A549 (cell line): ENCODE measurements around the gene ACAD10. TPM values are rescaled to one million over a fixed set of nuclear protein-coding genes. Genes with fewer than 3 reads are reported as not detected.

Experiments
- ATAC-seq, 2 experiments: fragments of 200-7000 bp in 1 of 2; fragments of >200 bp in 1 of 2; cut with Nextera tagmentation in 1 of 2; cut with Tn5 transposase in 1 of 2; 3 replicates each; pipeline versions ENCODE4 v1.8.0 to v1.9.1; 2018 to 2020; ENCODE audit warnings: mild to moderate bottlenecking in 1 of 2, moderate library complexity in 1 of 2
- CTCF ChIA-PET: fragments of 300-600 bp; sonication (Branson Sonifier 250); formaldehyde crosslinking; extraction: SDS; loops from one replicate; lab custom pipeline; 2021; ENCODE audit warnings: antibody characterized with exemption, inconsistent platforms; lab: Yijun Ruan, JAX
- POLR2A ChIA-PET: fragments of 350-600 bp; formaldehyde crosslinking; extraction: SDS; loops from one replicate; lab custom pipeline; 2021; ENCODE audit warnings: antibody characterized with exemption, inconsistent platforms; lab: Yijun Ruan, JAX
- DNase-seq, 2 experiments: peaks; one replicate each; pipeline versions ENCODE4 v3.0.0 to v3.0.0-alpha.2; 2011 to 2016; ENCODE audit warnings: low read depth in 1 of 2, low spot score in 1 of 2
- FAIRE-seq: peaks from 2 replicates; lab custom pipeline; 2011; peaks lifted over from hg19 to GRCh38; lab: Jason Lieb, UNC
- H3K27ac ChIP-seq, 2 experiments: fragments of >200 bp; sonication (Bioruptor Twin); formaldehyde crosslinking; 3 replicates each; pipeline ENCODE4 v1.5.1; 2016 to 2017
- H3K4me1 ChIP-seq: fragments of >200 bp; sonication (Bioruptor Twin); formaldehyde crosslinking; 3 replicates; pipeline ENCODE4 v1.6.1; 2016
- H3K4me2 ChIP-seq: fragments of >200 bp; sonication (Bioruptor Twin); formaldehyde crosslinking; 3 replicates; pipeline ENCODE4 v1.6.1; 2016
- H3K4me3 ChIP-seq: fragments of >200 bp; sonication (Bioruptor Twin); formaldehyde crosslinking; 3 replicates; pipeline ENCODE4 v1.5.1; 2016
- H3K9me3 ChIP-seq: fragments of >200 bp; sonication (Bioruptor Twin); formaldehyde crosslinking; 3 replicates; pipeline ENCODE4 v1.6.1; 2016
- CEBPB ChIP-seq, 2 experiments: fragments of >200 bp in 1 of 2; sonication (Bioruptor Twin) in 1 of 2; formaldehyde crosslinking in 1 of 2; IDR thresholded peaks; 2 replicates each; pipeline ENCODE4 v1.6.1; 2012 to 2016
- CHD2 ChIP-seq: fragments of 150-350 bp; IDR thresholded peaks from 2 replicates; pipeline ENCODE4 v1.6.1; 2014; ENCODE audit warnings: low read length; ENCODE audit not compliant: partially characterized antibody
- FOSL2 ChIP-seq, 2 experiments: fragments of 450-650 bp in 1 of 2; fragments of >200 bp in 1 of 2; sonication (Bioruptor Twin) in 1 of 2; formaldehyde crosslinking; IDR thresholded peaks; 2 replicates each; pipeline versions ENCODE4 v1.5.0 to v1.6.1; 2016 to 2020; ENCODE audit warnings: mild to moderate bottlenecking in 1 of 2, moderate library complexity in 1 of 2
- FOXS1 ChIP-seq: fragments of 250-450 bp; sonication (Bioruptor Pico); IDR thresholded peaks from 2 replicates; pipeline ENCODE4 v1.5.0; 2020; ENCODE audit warnings: mild to moderate bottlenecking, moderate library complexity
- HDAC2 ChIP-seq: fragments of 200-600 bp; sonication (generic); IDR thresholded peaks from 2 replicates; pipeline ENCODE4 v1.6.1; 2016
- HEYL ChIP-seq: fragments of 250-450 bp; sonication (Bioruptor Pico); IDR thresholded peaks from 2 replicates; pipeline ENCODE4 v1.8.0; 2021; ENCODE audit warnings: mild to moderate bottlenecking, moderate library complexity
- HOXA7 ChIP-seq: fragments of 250-450 bp; sonication (Bioruptor Pico); IDR thresholded peaks from 2 replicates; pipeline ENCODE4 v1.5.0; 2020; ENCODE audit warnings: mild to moderate bottlenecking, moderate library complexity
- HOXB5 ChIP-seq: fragments of 250-450 bp; sonication (Bioruptor Pico); IDR thresholded peaks from 2 replicates; pipeline ENCODE4 v1.5.0; 2020; ENCODE audit warnings: mild to moderate bottlenecking, moderate library complexity
- MAFK ChIP-seq: fragments of 450-650 bp; IDR thresholded peaks from 2 replicates; pipeline ENCODE4 v1.6.1; 2014; ENCODE audit not compliant: partially characterized antibody
- MAZ ChIP-seq: fragments of 150-350 bp; IDR thresholded peaks from 2 replicates; pipeline ENCODE4 v1.6.1; 2014; ENCODE audit warnings: antibody characterized with exemption, low read depth, low read length, borderline replicate concordance
- MYC ChIP-seq: IDR thresholded peaks from 2 replicates; pipeline ENCODE4 v1.6.1; 2012; ENCODE audit warnings: mild to moderate bottlenecking, inconsistent platforms, low read length, improper control_type of control experiment, borderline replicate concordance
- NR3C1 ChIP-seq: fragments of >200 bp; sonication (Bioruptor Twin); formaldehyde crosslinking; IDR thresholded peaks from 3 replicates; pipeline ENCODE4 v1.6.1; 2017
- RAD21 ChIP-seq, 2 experiments: fragments of >200 bp in 1 of 2; sonication (Bioruptor Twin) in 1 of 2; formaldehyde crosslinking in 1 of 2; IDR thresholded peaks in 1 of 2; conservative IDR thresholded peaks in 1 of 2; 2 replicates in 1 of 2; 3 replicates in 1 of 2; pipeline ENCODE4 v1.6.1; 2012 to 2018; ENCODE audit warnings: inconsistent platforms in 1 of 2
- REST ChIP-seq: fragments of 200-600 bp; sonication (generic); IDR thresholded peaks from 2 replicates; pipeline ENCODE4 v1.6.1; 2016; ENCODE audit warnings: antibody characterized with exemption, mild to moderate bottlenecking, moderate library complexity
- TP53 ChIP-seq: fragments of 250-450 bp; sonication (Bioruptor Pico); IDR thresholded peaks from 2 replicates; pipeline ENCODE4 v1.5.0; 2021; ENCODE audit warnings: mild to moderate bottlenecking, moderate library complexity
- ZC3H11A ChIP-seq: fragments of 450-650 bp; IDR thresholded peaks from 2 replicates; pipeline ENCODE4 v1.6.1; 2014; ENCODE audit warnings: antibody characterized with exemption, mild to moderate bottlenecking
- ZFP36 ChIP-seq: fragments of 450-650 bp; IDR thresholded peaks from 2 replicates; pipeline ENCODE4 v1.6.1; 2014; ENCODE audit warnings: borderline replicate concordance; ENCODE audit not compliant: partially characterized antibody
- ZNF302 ChIP-seq: fragments of 250-450 bp; sonication (Bioruptor Pico); IDR thresholded peaks from 2 replicates; pipeline ENCODE4 v1.9.0; 2021; ENCODE audit warnings: inconsistent platforms, mild to moderate bottlenecking, moderate library complexity
- WGBS: methylation state at CpG from one replicate; pipeline ENCODE4 v1.1.6; 2017; ENCODE audit errors: missing lambda C conversion rate; 5-methylcytosine and 5-hydroxymethylcytosine counted together
- polyA plus RNA-seq, 4 experiments: library from polyadenylated mRNA; depleted of rRNA in 3 of 4; stranded (reverse); fragments of >200 nt; fragmentation: RNase III in 1 of 4; extraction: RNeasy Plus Mini Kit Qiagen cat#74134 plus additional on column Dnase treatment in 1 of 4; gene quantifications; 2 replicates in 3 of 4; 3 replicates in 1 of 4; pipeline ENCODE4 v1.2.3, GENCODE V29; 2011 to 2017
- TF ChIP-seq, protein P1 (sequence below): fragments of 250-450 bp; sonication (Bioruptor Pico); IDR thresholded peaks from 2 replicates; pipeline ENCODE4 v1.5.0; 2020; ENCODE audit warnings: low read depth, mild to moderate bottlenecking, moderate library complexity
- TF ChIP-seq, protein P2 (sequence below): fragments of 150-350 bp; IDR thresholded peaks from 2 replicates; pipeline ENCODE4 v1.6.1; 2014; ENCODE audit warnings: low read depth, mild to moderate bottlenecking, low read length

ACAD10 gene
- polyA plus RNA-seq, 2 of the 4 experiments (the other 2 are of a cell fraction) = 15.1 to 22.0 TPM

DNA sequence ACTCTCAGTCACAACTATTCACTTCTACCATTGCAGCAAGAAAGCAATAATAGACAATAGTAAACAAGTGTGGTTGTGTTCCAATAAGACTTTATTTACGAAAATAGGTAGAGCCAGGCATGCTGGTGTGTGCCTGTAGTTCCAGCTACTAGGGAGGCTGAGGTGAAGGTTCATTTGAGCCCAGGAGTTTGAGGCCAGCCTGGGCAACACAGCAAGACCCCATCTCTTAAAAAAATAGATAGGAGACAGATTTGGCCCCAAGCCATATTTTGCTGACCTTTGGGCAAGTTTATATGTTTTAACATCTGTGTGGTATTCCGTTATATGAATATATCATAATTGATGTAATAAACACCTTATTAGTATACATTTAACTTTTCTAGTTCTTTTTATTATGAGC lies 14.1 kb downstream of the ACAD10 start (continued):
- no peak for TF ChIP-seq REST
- no peak for TF ChIP-seq RAD21 (conservative IDR thresholded peaks at IDR 0.05 in 1 of 2, IDR thresholded peaks at IDR 0.05 in 1 of 2)
- TF ChIP-seq HEYL (CRISPR knock-in tag) = no peak
- TF ChIP-seq CEBPB (IDR thresholded peaks at IDR 0.05) = no peak
- no peak for TF ChIP-seq ZFP36
- no peak for TF ChIP-seq TP53
- no peak for TF ChIP-seq ZNF302 (CRISPR knock-in tag)
- TF ChIP-seq MAZ = no peak

DNA sequence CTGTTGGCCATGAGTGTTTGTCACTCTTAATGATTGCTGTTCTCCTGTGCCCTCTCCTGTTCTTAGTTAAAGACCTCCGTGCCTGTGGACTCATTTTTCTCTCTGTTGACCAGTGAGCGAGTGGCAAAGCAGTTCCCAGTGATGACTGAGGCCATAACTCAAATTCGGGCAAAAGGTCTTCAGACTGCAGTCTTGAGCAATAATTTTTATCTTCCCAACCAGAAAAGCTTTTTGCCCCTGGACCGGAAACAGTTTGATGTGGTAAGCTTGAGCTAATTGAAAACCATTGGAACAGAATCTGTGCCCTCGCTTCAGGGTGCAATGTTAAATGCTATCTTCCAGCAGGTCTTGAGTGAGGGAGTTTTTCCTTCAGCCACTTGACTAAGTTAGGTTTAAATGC lies 19.8 kb downstream of the ACAD10 start:
- CTCF ChIA-PET = interaction anchor here (0.6 to 1.2 kb wide), 2 partner anchors 10 to 211 kb away, joined by 3 read pairs; no protein-coding TSS in a partner anchor
- DNase-seq (no peak), ATAC-seq (no peak), FAIRE-seq (no peak)
- POLR2A ChIA-PET = interaction anchor here (1.2 kb wide), 1 partner anchor 20 kb away, joined by 3 read pairs; the partner anchor contains the start of genes ACAD10 and BRAP
- TF ChIP-seq CHD2 = no peak
- 85% methylated on average over 5 of the region's 5 CpGs for WGBS
- no peak overlapping the region for H3K4me3 ChIP-seq
- H3K4me2 ChIP-seq = no peak overlapping the region
- H3K27ac ChIP-seq = no peak overlapping the region
- no peaks in the 10 kb centered on the region for H3K9me3 ChIP-seq
- H3K4me1 ChIP-seq = no peaks in the 10 kb centered on the region

- H3K4me1 ChIP-seq = no peaks in the 10 kb centered on the region
- POLR2A ChIA-PET = no interaction called here
- no peak overlapping the region for H3K27ac ChIP-seq
- no peak overlapping the region for H3K4me3 ChIP-seq
- no peak for FAIRE-seq
- TF ChIP-seq NR3C1 = no peak
- no peak for TF ChIP-seq ZC3H11A
- TF ChIP-seq TP53 = no peak
- TF ChIP-seq HDAC2 = no peak
- TF ChIP-seq MYC = no peak
- no peak for TF ChIP-seq FOXS1 (CRISPR knock-in tag)
- TF ChIP-seq FOSL2 (IDR thresholded peaks at IDR 0.05) = no peak
- TF ChIP-seq FOSL2 (CRISPR knock-in tag; IDR thresholded peaks at IDR 0.05) = no peak
- no peak for TF ChIP-seq HOXA7 (CRISPR knock-in tag)
- TF ChIP-seq, protein P1, sequence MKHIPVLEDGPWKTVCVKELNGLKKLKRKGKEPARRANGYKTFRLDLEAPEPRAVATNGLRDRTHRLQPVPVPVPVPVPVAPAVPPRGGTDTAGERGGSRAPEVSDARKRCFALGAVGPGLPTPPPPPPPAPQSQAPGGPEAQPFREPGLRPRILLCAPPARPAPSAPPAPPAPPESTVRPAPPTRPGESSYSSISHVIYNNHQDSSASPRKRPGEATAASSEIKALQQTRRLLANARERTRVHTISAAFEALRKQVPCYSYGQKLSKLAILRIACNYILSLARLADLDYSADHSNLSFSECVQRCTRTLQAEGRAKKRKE (CRISPR knock-in tag) = no peak
- no peak for TF ChIP-seq HOXB5 (CRISPR knock-in tag)
- TF ChIP-seq, protein P2, sequence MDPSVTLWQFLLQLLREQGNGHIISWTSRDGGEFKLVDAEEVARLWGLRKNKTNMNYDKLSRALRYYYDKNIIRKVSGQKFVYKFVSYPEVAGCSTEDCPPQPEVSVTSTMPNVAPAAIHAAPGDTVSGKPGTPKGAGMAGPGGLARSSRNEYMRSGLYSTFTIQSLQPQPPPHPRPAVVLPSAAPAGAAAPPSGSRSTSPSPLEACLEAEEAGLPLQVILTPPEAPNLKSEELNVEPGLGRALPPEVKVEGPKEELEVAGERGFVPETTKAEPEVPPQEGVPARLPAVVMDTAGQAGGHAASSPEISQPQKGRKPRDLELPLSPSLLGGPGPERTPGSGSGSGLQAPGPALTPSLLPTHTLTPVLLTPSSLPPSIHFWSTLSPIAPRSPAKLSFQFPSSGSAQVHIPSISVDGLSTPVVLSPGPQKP = no peak
- no peak for TF ChIP-seq MAFK
- TF ChIP-seq, all 56 proteins: peak for 0
- no peak for ATAC-seq
- no peak for DNase-seq
- Histone ChIP-seq H3K4me2 (no peak overlapping the region), H3K9me3 (no peaks in the 10 kb centered on the region)
- WGBS = 86% methylated on average over 6 of the region's 6 CpGs
- CTCF ChIA-PET = interaction anchor here (0.6 to 1.2 kb wide), 2 partner anchors 9 to 211 kb away, joined by 3 read pairs; no protein-coding TSS in a partner anchor
These were observed 20.3 kb downstream of the ACAD10 start for GRCh38 chr12:111706145-111706544.
